Activated T-helper 2 cell treated with anti-CD3 and anti-CD28 coated beads, Interferon-gamma antibody, Interleukin-2, Interleukin-4, amounts not matched to agents 10 μg/mL and 5 μg/mL and 100 μg/mL, durations not matched to agents 14 hours and 24 hours and 36 hours (primary cell): ENCODE results near the gene VGLL2. TPM values are rescaled to one million over a fixed set of nuclear protein-coding genes. Genes with fewer than 3 reads are reported as not detected.

Experiments used
- DNase-seq: peaks from one replicate; pipeline ENCODE4 v3.0.0; 2021; ENCODE audit warnings: low spot score
- H3K27ac Mint-ChIP-seq: one replicate; pipeline ENCODE4 v1.8.0; 2021; ENCODE audit warnings: mixed read lengths
- H3K27me3 Mint-ChIP-seq: one replicate; pipeline ENCODE4 v1.8.0; 2021; ENCODE audit warnings: low read depth, mixed read lengths
- H3K36me3 Mint-ChIP-seq: one replicate; pipeline ENCODE4 v1.8.0; 2021; ENCODE audit warnings: low read depth, mixed read lengths
- H3K4me1 Mint-ChIP-seq: one replicate; pipeline ENCODE4 v1.8.0; 2021; ENCODE audit warnings: low read depth, mixed read lengths
- H3K4me3 Mint-ChIP-seq: one replicate; pipeline ENCODE4 v1.8.0; 2021; ENCODE audit warnings: low read depth, mild to moderate bottlenecking, moderate library complexity, mixed read lengths
- H3K9me3 Mint-ChIP-seq: one replicate; pipeline ENCODE4 v1.8.0; 2021; ENCODE audit warnings: mixed read lengths
- intact Hi-C: fragments of 100-400 bp; cut with micrococcal nuclease; formaldehyde crosslinking; loops from one replicate; pipeline ENCODE4 v1.15.1; 2023
- total RNA-seq: library from RNA; stranded (reverse); gene quantifications from 2 replicates; pipeline ENCODE4 v1.2.3, GENCODE V29; 2022

VGLL2 gene
- total RNA-seq, 1 donor from 2014 or later, result not detected

GRCh38 chr6:117262799-117263198 lies 2.6 kb upstream of the VGLL2 start:
- intact Hi-C loops, result loop anchor here (10.0 kb wide), 1 partner anchor 378 kb away; no protein-coding TSS in a partner anchor
- no peaks in the 10 kb centered on the region for H3K36me3 Mint-ChIP-seq
- DNase-seq, result no peak
- H3K4me1 Mint-ChIP-seq, result no peaks in the 10 kb centered on the region
- H3K27me3 Mint-ChIP-seq, result peaks cover 71% of the 10 kb centered on the region
- no peak overlapping the region for H3K4me3 Mint-ChIP-seq
- no peak overlapping the region for H3K27ac Mint-ChIP-seq
- H3K9me3 Mint-ChIP-seq, result no peaks in the 10 kb centered on the region

GRCh38 chr6:117263353-117263927 lies 1.9 kb upstream of the VGLL2 start:
- intact Hi-C loops, result loop anchor here (10.0 kb wide), 1 partner anchor 379 kb away; no protein-coding TSS in a partner anchor
- Mint-ChIP-seq H3K9me3 (no peaks in the 10 kb centered on the region), H3K27me3 (peaks cover 77% of the 10 kb centered on the region), H3K4me1 (no peaks in the 10 kb centered on the region), H3K4me3 (no peak overlapping the region), H3K27ac (no peak overlapping the region), H3K36me3 (no peaks in the 10 kb centered on the region)
- no peak for DNase-seq

- intact Hi-C loops, result loop anchor here (10.0 kb wide), 1 partner anchor 380 kb away; no protein-coding TSS in a partner anchor
- Mint-ChIP-seq H3K27me3 (peaks cover 86% of the 10 kb centered on the region), H3K4me3 (peak overlapping the region; percentile 46), H3K36me3 (no peaks in the 10 kb centered on the region), H3K27ac (no peak overlapping the region), H3K9me3 (no peaks in the 10 kb centered on the region), H3K4me1 (no peaks in the 10 kb centered on the region)
- no peak for DNase-seq
Measured at GRCh38 chr6:117264369-117264691, 1.0 kb upstream of the VGLL2 start.

- Mint-ChIP-seq H3K4me1 (no peaks in the 10 kb centered on the region), H3K4me3 (peak overlapping the region; percentile 46), H3K36me3 (no peaks in the 10 kb centered on the region), H3K9me3 (no peaks in the 10 kb centered on the region), H3K27ac (no peak overlapping the region), H3K27me3 (peaks cover 91% of the 10 kb centered on the region)
- peak; percentile 8 for DNase-seq
- intact Hi-C loops, result loop anchor here (10.0 kb wide), 1 partner anchor 380 kb away; no protein-coding TSS in a partner anchor
Measured at GRCh38 chr6:117264692-117265409, 507 bp upstream of the VGLL2 start.

- H3K4me1 Mint-ChIP-seq, result no peaks in the 10 kb centered on the region
- H3K27me3 Mint-ChIP-seq, result peaks cover 91% of the 10 kb centered on the region
- H3K36me3 Mint-ChIP-seq, result no peaks in the 10 kb centered on the region
- no peak overlapping the region for H3K27ac Mint-ChIP-seq
- no peak for DNase-seq
- intact Hi-C loops, result loop anchor here (10.0 kb wide), 1 partner anchor 382 kb away; no protein-coding TSS in a partner anchor
- H3K4me3 Mint-ChIP-seq, result no peak overlapping the region
- no peaks in the 10 kb centered on the region for H3K9me3 Mint-ChIP-seq
Measured at GRCh38 chr6:117266257-117267053, 1.1 kb downstream of the VGLL2 start.

GRCh38 chr6:117267054-117267347 lies 1.6 kb downstream of the VGLL2 start:
- peaks cover 89% of the 10 kb centered on the region for H3K27me3 Mint-ChIP-seq
- no peaks in the 10 kb centered on the region for H3K4me1 Mint-ChIP-seq
- H3K27ac Mint-ChIP-seq, result no peak overlapping the region
- intact Hi-C loops, result loop anchor here (10.0 kb wide), 1 partner anchor 382 kb away; no protein-coding TSS in a partner anchor
- no peaks in the 10 kb centered on the region for H3K36me3 Mint-ChIP-seq
- no peaks in the 10 kb centered on the region for H3K9me3 Mint-ChIP-seq
- DNase-seq, result no peak
- H3K4me3 Mint-ChIP-seq, result no peak overlapping the region

- Mint-ChIP-seq H3K27me3 (peaks cover 89% of the 10 kb centered on the region), H3K4me3 (no peak overlapping the region), H3K4me1 (no peaks in the 10 kb centered on the region), H3K27ac (no peak overlapping the region), H3K9me3 (no peaks in the 10 kb centered on the region), H3K36me3 (no peaks in the 10 kb centered on the region)
- no peak for DNase-seq
- intact Hi-C loops, result loop anchor here (10.0 kb wide), 1 partner anchor 383 kb away; no protein-coding TSS in a partner anchor
Measured at GRCh38 chr6:117267766-117268534, 2.6 kb downstream of the VGLL2 start.

GRCh38 chr6:117268924-117269323 lies 3.6 kb downstream of the VGLL2 start:
- H3K9me3 Mint-ChIP-seq, result no peaks in the 10 kb centered on the region
- no peak overlapping the region for H3K27ac Mint-ChIP-seq
- intact Hi-C loops, result loop anchor here (10.0 kb wide), 1 partner anchor 384 kb away; no protein-coding TSS in a partner anchor
- no peak overlapping the region for H3K4me3 Mint-ChIP-seq
- H3K27me3 Mint-ChIP-seq, result peaks cover 86% of the 10 kb centered on the region
- no peaks in the 10 kb centered on the region for H3K4me1 Mint-ChIP-seq
- no peaks in the 10 kb centered on the region for H3K36me3 Mint-ChIP-seq
- DNase-seq, result no peak

GRCh38 chr6:117269638-117270054 lies 4.3 kb downstream of the VGLL2 start:
- intact Hi-C loops, result loop anchor here (5.0 to 10.0 kb wide), 2 partner anchors 385 to 638 kb away; partner anchors contain the start of gene SLC35F1
- H3K27ac Mint-ChIP-seq, result no peak overlapping the region
- no peak for DNase-seq
- H3K4me3 Mint-ChIP-seq, result no peak overlapping the region
- no peaks in the 10 kb centered on the region for H3K9me3 Mint-ChIP-seq
- no peaks in the 10 kb centered on the region for H3K4me1 Mint-ChIP-seq
- H3K36me3 Mint-ChIP-seq, result no peaks in the 10 kb centered on the region
- peaks cover 86% of the 10 kb centered on the region for H3K27me3 Mint-ChIP-seq

GRCh38 chr6:117270055-117270842 lies 4.9 kb downstream of the VGLL2 start:
- H3K27ac Mint-ChIP-seq, result no peak overlapping the region
- intact Hi-C loops, result loop anchor here (5.0 kb wide), 1 partner anchor 637 kb away; the partner anchor contains the start of gene SLC35F1

GRCh38 chr6:117270843-117271507 lies 5.6 kb downstream of the VGLL2 start:
- no peak overlapping the region for H3K27ac Mint-ChIP-seq
- intact Hi-C loops, result loop anchor here (5.0 kb wide), 1 partner anchor 636 kb away; the partner anchor contains the start of gene SLC35F1
- H3K4me3 Mint-ChIP-seq, result no peak overlapping the region
- DNase-seq, result no peak
- H3K4me1 Mint-ChIP-seq, result no peaks in the 10 kb centered on the region
- H3K9me3 Mint-ChIP-seq, result no peaks in the 10 kb centered on the region
- H3K36me3 Mint-ChIP-seq, result no peaks in the 10 kb centered on the region
- peaks cover 85% of the 10 kb centered on the region for H3K27me3 Mint-ChIP-seq

More at GRCh38 chr6:117270055-117270842, 4.9 kb downstream of the VGLL2 start:
- Mint-ChIP-seq H3K36me3 (no peaks in the 10 kb centered on the region), H3K9me3 (no peaks in the 10 kb centered on the region), H3K27me3 (peaks cover 86% of the 10 kb centered on the region), H3K4me3 (no peak overlapping the region), H3K4me1 (no peaks in the 10 kb centered on the region)
- no peak for DNase-seq
